Sigmoid colon (tissue), 7 donors: ENCODE results near the gene TENM3. TPM values are rescaled to one million over a fixed set of nuclear protein-coding genes. Genes with fewer than 3 reads are reported as not detected.

ENCODE experiments used
- DNase-seq: peaks from one replicate; pipeline ENCODE4 v3.0.0-alpha.2; 2019
- H3K27ac ChIP-seq, 4 donors: fragments of 200-600 bp; sonication (generic); one replicate each; pipeline ENCODE4 v1.5.1; 2016 to 2019; ENCODE audit warnings: mild to moderate bottlenecking in 1 of 4
- H3K27me3 ChIP-seq, 3 donors: fragments of 200-600 bp; sonication (generic); one replicate each; pipeline ENCODE4 v1.5.1; 2019; ENCODE audit warnings: mild to moderate bottlenecking in 1 of 3
- H3K36me3 ChIP-seq, 4 donors: fragments of 200-600 bp; sonication (generic); one replicate each; pipeline ENCODE4 v1.5.1; 2016 to 2019
- H3K4me1 ChIP-seq, 4 donors: fragments of 200-600 bp; sonication (generic); one replicate each; pipeline ENCODE4 v1.5.1; 2017 to 2019
- H3K4me3 ChIP-seq, 4 donors: fragments of 200-600 bp; sonication (generic); one replicate each; pipeline ENCODE4 v1.5.1; 2017 to 2019; ENCODE audit warnings: mild to moderate bottlenecking in 2 of 4, moderate library complexity in 1 of 4
- H3K9me3 ChIP-seq, 4 donors: fragments of 200-600 bp in 3 of 4; sonication (generic) in 3 of 4; one replicate each; pipeline versions ENCODE4 v1.5.1 to v1.6.1; 2013 to 2019
- CTCF ChIP-seq, 4 experiments: fragments of 450-650 bp in 3 of 4; fragments of 200-600 bp in 1 of 4; IDR thresholded peaks; one replicate each; pipeline ENCODE4 v1.5.1; 2016 to 2019; ENCODE audit warnings: antibody characterized with exemption in 4 of 4, mild to moderate bottlenecking in 3 of 4, moderate library complexity in 2 of 4
- EP300 ChIP-seq, 4 donors: sonication (generic); formaldehyde crosslinking; IDR thresholded peaks; one replicate each; pipeline ENCODE4 v1.6.1; 2017; ENCODE audit warnings: antibody characterized with exemption in 4 of 4
- POLR2A ChIP-seq, 2 donors: fragments of 450-650 bp; IDR thresholded peaks; one replicate each; pipeline ENCODE4 v1.6.1; 2016; ENCODE audit warnings: antibody characterized with exemption in 2 of 2, mild to moderate bottlenecking in 2 of 2, moderate library complexity in 2 of 2
- POLR2AphosphoS5 ChIP-seq, 4 donors: sonication (generic); formaldehyde crosslinking; IDR thresholded peaks; one replicate each; pipeline ENCODE4 v1.6.1; 2017; ENCODE audit warnings: antibody characterized with exemption in 4 of 4
- WGBS, 2 donors: extraction: QIAGEN DNeasy Blood & Tissue Kit; methylation state at CpG; one replicate each; pipeline ENCODE4 v1.1.7; 2013; 5-methylcytosine and 5-hydroxymethylcytosine counted together
- intact Hi-C: fragments of 100-400 bp; cut with DNase I; formaldehyde crosslinking; loops from one replicate; pipeline ENCODE4 v1.15.1; 2023
- polyA plus RNA-seq, 3 donors: library from polyadenylated mRNA; stranded (reverse); fragments of 200-250 nt; gene quantifications; one replicate each; pipeline ENCODE4 v1.2.3, GENCODE V29; 2013
- total RNA-seq, 4 donors: library from RNA; depleted of rRNA; stranded (reverse); fragments of >200 nt; gene quantifications; one replicate each; pipeline ENCODE4 v1.1.0, GENCODE V29; 2016
- donor health status: healthy with polysubstance abuse.
- donor health status: Bipolar disorder and iron deficiency.
- donor health status: healthy.

TENM3 gene
- total and polyA plus RNA-seq, 7 donors = 0.60 to 82.3 (median 37.8) TPM; not detected in 1

- 52 to 86% methylated on average over 3 of the region's 3 CpGs for WGBS, 2 donors
These were observed 456.0 kb downstream of the TENM3 start for GRCh38 chr4:182699201-182699600.

DNA sequence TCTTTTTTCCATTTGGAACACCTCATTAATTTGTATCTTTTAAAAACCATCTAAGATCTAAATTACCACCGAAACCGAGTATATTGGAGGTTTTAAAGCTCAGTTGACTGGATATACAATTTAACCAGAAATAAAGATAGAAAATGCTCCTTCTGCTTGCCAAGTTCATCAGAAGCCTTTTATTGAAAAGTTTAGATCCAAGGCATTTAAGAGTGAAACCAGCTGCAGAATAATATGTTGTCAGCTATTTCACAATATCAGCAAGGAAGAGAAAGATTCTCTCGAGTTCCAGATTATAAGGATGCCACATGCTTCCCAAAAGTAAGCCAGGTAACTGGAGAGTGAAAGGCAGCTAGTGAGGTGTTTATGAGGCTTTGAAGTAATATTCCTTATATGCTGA is 456.6 kb downstream of the TENM3 start:
- no peak overlapping the region for H3K4me3 ChIP-seq
- no peaks in the 10 kb centered on the region for H3K9me3 ChIP-seq
- H3K27ac ChIP-seq = no peak overlapping the region
- no peaks in the 10 kb centered on the region for H3K36me3 ChIP-seq
- H3K4me1 ChIP-seq = no peaks in the 10 kb centered on the region
- no peaks in the 10 kb centered on the region for H3K27me3 ChIP-seq
- no peak for TF ChIP-seq POLR2A (IDR thresholded peaks at IDR 0.05)
- TF ChIP-seq POLR2AphosphoS5 (IDR thresholded peaks at IDR 0.05) = no peak
- no peak for TF ChIP-seq EP300 (IDR thresholded peaks at IDR 0.05)
- TF ChIP-seq CTCF (IDR thresholded peaks at IDR 0.05) = no peak
- WGBS, 2 donors = 67 to 71% methylated on average over 3 of the region's 3 CpGs
- intact Hi-C loops = no loop called here
- DNase-seq = no peak

More at GRCh38 chr4:182699201-182699600, 456.0 kb downstream of the TENM3 start:
- intact Hi-C loops = no loop called here
- H3K4me1 ChIP-seq = no peaks in the 10 kb centered on the region
- DNase-seq = no peak
- H3K27ac ChIP-seq = no peak overlapping the region
- no peaks in the 10 kb centered on the region for H3K27me3 ChIP-seq
- H3K9me3 ChIP-seq = no peaks in the 10 kb centered on the region
- TF ChIP-seq POLR2A (IDR thresholded peaks at IDR 0.05) = no peak
- no peak for TF ChIP-seq EP300 (IDR thresholded peaks at IDR 0.05)
- TF ChIP-seq CTCF (IDR thresholded peaks at IDR 0.05) = no peak
- no peak for TF ChIP-seq POLR2AphosphoS5 (IDR thresholded peaks at IDR 0.05)
- H3K36me3 ChIP-seq = peaks cover 0 to 4% (median 0%) of the 10 kb centered on the region in 4 donors
- no peak overlapping the region for H3K4me3 ChIP-seq

GRCh38 chr4:182700362-182701160 is 457.4 kb downstream of the TENM3 start:
- DNase-seq = no peak
- H3K4me1 ChIP-seq = no peaks in the 10 kb centered on the region
- WGBS, 2 donors = 82 to 86% methylated on average over 5 of the region's 5 CpGs
- no peaks in the 10 kb centered on the region for H3K27me3 ChIP-seq
- H3K36me3 ChIP-seq = no peaks in the 10 kb centered on the region
- no peaks in the 10 kb centered on the region for H3K9me3 ChIP-seq
- H3K4me3 ChIP-seq = no peak overlapping the region
- intact Hi-C loops = no loop called here
- TF ChIP-seq POLR2AphosphoS5 (IDR thresholded peaks at IDR 0.05) (no peak), EP300 (IDR thresholded peaks at IDR 0.05) (no peak), CTCF (IDR thresholded peaks at IDR 0.05) (no peak), POLR2A (IDR thresholded peaks at IDR 0.05) (no peak)
- H3K27ac ChIP-seq = no peak overlapping the region

GRCh38 chr4:182704077-182704476 is 460.9 kb downstream of the TENM3 start:
- WGBS, 2 donors = 9 to 65% methylated on average over 1 of the region's 1 CpG
- DNase-seq = no peak
- intact Hi-C loops = no loop called here
- no peaks in the 10 kb centered on the region for H3K36me3 ChIP-seq
- H3K4me3 ChIP-seq = no peak overlapping the region
- no peaks in the 10 kb centered on the region for H3K27me3 ChIP-seq
- no peak overlapping the region for H3K27ac ChIP-seq
- H3K4me1 ChIP-seq = no peaks in the 10 kb centered on the region
- no peaks in the 10 kb centered on the region for H3K9me3 ChIP-seq
- no peak for TF ChIP-seq POLR2AphosphoS5 (IDR thresholded peaks at IDR 0.05)
- no peak for TF ChIP-seq CTCF (IDR thresholded peaks at IDR 0.05)
- no peak for TF ChIP-seq EP300 (IDR thresholded peaks at IDR 0.05)
- TF ChIP-seq POLR2A (IDR thresholded peaks at IDR 0.05) = no peak
